Stimulated activated CD8-positive, alpha-beta memory T cell treated with anti-CD3 and anti-CD28 coated beads, Interleukin-7, amount 100 ng/mL, for 4 hours (primary cell): ENCODE results near the gene DLG2.

ENCODE experiments used
- DNase-seq, 2 donors: peaks; one replicate each; pipeline ENCODE4 v3.0.0-alpha.2; 2020; ENCODE audit warnings: low read depth in 2 of 2

The DLG2 gene

DNA sequence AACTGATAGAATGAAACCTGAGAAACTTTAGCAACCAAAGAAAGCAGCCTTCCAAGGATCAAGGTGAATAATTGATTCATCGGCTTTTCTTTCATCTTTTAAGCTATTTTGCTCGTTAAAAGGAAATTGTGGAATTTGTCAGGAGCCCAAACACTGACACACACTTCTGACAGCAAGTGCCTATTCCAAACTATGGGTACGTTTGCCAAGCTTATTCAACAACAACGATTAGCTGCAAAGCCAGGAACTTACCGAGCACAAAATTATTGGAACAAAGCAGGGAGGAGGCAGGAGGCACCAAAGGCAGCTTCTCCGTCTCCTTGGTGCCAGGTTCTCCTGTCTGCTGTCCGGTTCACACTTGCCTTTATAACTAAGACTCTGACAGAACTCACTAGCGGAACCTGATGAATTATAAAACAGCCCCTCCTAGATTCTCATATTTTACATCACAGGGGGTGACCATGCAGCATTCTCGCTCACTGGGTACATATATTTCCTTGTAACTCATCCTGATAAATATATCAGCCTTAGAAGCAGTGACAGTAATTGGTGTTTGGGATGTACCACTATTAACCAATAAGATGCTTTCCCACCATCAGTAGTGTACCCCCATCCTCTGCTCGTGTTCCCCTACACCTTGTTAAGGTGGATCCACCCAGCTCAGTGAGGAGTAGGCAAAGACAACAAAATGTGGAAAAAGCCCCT, 1945.1 kb downstream of the DLG2 start:
- no peak for DNase-seq

DNA sequence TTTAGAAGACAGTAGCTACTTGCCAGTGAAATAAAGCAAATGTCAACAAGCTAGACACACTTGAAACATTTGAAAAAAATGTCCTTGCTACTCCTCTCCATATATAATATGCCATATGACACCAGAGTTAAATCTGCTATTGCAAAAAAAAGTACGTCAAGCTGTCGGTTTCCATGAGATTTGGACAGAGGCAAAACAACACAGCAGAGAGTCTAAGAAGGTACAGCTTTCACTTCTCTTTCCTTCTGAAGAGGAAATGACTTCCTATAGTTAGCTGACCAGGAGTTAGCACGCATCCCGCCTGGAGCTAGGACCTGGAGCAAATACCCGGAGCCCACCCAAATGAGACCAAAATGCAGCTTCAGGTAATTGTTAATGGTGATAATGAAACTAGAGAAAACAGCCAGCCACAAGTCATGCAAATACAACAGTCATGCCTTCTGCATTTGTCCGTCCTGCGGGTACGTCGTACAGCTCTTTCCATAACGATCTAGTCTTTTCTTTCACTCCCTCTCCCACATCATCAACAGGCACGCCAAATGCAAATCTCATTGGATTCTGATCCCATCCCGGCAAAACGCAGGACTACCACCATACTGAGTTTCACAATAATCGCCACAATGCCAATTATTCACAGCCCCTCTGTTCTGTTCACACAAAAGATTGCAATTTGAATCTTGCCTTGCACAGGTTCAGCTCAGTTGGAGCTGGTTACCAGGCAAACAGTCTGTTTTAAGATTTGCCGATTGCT, 1945.9 kb downstream of the DLG2 start:
- DNase-seq, result no peak

DNA sequence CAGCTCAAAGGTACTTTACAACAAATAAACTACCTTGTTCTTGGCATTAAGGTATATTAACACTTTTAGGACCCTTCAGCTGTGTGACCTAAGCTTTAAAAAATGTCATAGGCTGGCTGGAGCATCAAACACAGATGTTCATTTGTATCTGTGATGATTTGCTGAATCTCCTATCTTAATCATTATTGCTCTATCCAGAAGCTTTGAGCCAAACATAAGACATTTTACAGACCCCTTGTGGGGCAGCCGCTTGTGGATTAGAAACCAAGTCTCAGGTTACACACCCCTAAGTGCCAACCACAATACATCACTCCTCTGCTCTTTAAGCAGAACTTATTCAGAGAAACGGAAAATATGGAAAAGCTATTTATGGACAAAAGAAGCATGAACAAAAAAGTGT, 1946.8 kb downstream of the DLG2 start:
- DNase-seq, result no peak

- no peak for DNase-seq
Measured at GRCh38 chr11:83678831-83679584, 1948.1 kb downstream of the DLG2 start.

DNA sequence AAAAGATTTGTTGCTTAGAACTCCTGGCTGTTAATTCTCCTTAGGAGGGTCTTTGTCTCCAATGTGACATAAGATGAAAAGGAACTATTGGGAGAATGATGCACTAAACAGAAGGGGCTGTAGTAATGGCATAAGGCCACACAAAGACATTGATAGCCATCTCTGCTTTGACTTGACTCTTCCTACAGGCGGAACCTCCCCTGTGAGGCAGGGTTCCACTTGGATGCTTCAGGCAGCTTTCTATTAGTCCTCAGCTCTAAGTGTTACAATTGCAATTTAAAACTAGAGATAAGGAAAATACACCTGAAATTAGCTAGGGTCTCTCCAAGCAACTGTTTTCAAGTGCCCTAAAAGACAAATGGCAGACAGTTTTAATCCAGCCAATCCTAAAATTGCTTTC, 1949.4 kb downstream of the DLG2 start:
- DNase-seq, result no peak

- DNase-seq, result no peak
Measured at GRCh38 chr11:83676056-83676601, 1951.0 kb downstream of the DLG2 start.

DNA sequence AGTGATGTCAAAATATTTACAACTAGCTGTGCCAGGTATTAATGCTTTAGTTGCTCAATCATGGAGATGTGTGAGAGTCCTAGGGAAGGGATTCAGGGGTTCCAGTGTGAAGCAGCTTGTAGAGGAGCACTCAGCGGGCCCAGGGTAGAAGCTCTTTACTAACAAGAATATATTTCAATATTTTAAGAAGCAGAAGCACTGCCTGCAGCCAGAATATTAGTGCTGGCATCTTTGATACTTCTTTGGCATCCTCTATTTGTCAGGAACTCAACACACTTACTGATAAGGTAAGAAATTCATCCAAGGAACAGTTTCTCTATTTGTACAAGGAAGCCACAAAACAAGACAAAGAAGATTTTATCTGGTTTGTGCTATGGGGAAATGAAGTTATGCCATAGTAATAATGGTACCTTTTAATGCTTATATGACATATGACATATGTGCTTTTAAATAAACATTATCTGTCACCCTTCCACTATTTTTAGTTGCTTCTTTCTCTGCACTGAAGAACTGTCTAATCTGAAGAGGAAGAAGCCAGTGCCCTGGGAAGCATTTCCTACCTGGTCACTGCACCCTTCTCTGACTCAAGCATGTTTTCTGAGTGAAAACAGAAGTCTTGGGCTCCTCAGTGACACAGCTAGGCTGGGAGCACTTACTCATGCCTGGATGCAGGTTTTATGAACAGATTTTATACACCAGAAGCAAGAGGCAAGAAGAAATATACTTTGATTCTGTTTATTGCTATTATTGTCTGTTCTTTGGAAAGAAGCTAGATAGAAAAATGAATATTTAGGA, 1952.8 kb downstream of the DLG2 start:
- DNase-seq, result no peak

DNA sequence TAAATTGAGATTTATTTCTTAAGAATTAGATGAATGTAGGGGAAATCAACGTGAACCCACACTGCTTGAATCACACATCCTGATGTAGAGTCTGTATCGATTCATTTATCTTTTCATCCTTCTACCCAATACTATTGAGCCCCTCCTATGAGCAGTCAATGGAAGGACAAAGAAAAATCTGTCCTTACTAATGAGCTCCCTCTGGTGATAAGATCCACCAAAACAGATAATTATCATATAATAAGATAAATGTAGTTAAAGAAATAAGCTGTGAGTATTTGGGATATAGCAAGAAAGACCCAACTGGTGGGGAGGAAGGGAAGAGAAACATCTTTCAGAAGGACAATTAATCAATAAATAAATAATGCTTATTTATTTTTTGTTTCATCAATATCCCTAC, 1955.9 kb downstream of the DLG2 start:
- DNase-seq, result no peak

GRCh38 chr11:83666149-83666548, 1961.0 kb downstream of the DLG2 start:
- no peak for DNase-seq

- DNase-seq, result no peak
Measured at GRCh38 chr11:83663988-83664387, 1963.2 kb downstream of the DLG2 start.

- DNase-seq, result no peak
Measured at GRCh38 chr11:83663446-83663845, 1963.7 kb downstream of the DLG2 start.

DNA sequence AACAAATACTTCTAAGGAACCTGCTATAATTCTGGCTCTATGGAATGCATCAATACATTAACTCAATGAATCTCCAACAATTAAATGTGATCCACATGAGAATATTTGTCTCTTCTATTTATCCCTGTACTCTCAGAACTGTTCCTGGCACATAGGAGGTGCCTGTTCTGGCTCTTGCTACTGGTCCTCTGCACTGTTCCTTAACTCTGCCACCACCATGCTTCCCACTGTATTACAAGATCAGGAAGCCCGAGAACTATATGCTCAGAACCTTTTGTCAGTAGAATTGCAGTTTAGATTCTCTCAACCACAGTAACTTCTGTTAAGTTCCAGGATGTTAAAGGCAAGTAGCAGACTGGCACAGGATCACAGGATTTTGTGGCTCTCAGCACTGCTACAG, 1964.7 kb downstream of the DLG2 start:
- DNase-seq, result no peak

DNA sequence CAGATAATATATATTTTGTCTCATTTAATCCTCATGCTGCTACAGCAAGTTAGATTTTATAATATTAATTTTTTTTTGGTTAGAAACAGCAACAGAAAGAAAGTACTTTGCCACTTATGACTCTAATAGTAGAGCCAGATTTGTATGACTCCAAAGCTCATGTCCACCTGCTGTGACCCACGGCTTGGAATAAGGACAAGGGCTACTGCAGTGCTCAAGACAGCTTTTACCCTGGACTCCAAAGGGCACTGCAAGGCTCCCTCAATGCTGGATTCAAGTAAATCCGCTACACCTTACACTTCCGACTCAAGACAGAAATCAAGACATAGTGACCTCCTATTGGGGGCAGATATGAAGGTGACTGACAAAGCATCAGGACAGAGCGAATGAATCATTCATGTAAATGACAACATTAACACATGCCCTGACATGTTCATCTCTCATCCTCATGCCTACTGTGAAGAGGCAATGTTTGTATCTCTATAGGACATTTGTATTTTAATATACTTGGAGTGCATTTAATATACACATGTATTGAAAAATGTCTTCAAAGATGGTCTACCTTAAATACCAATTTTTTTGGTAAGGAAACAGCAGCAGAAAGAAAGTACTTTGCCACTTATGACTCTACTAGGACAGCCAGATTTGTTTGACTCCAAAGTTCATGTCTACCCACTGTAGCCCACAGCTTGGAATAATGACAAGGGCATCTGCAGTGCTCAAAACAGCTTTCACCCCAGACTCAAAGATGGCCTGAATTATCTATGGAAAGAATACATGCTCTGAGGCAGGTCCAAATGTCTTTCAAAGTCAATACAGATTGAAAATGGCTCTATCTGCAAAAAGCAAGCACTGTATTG, 1965.4 kb downstream of the DLG2 start:
- DNase-seq, result no peak

GRCh38 chr11:83659466-83659865, 1967.7 kb downstream of the DLG2 start:
- no peak for DNase-seq

- no peak for DNase-seq
Measured at GRCh38 chr11:83656796-83657330, 1970.3 kb downstream of the DLG2 start.

DNA sequence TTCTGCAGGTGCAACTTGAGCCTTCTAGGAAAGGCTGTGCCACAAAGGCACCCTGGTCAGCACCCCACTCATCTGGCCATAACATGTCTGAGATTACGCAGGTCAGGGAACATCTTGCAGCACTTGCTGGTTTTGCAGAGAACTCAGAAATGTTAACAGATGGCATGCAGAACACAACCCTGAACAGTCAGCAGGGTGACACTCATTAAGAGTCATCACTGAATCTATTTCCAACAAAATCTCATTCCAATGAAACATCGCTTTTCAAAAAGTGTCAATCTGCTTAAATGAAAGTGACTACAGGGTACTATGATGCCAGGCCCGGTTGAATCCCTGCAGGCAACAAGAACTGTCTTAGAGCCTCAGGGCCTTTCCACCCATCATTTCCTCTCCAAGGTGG, 1971.2 kb downstream of the DLG2 start:
- DNase-seq, result no peak

DNA sequence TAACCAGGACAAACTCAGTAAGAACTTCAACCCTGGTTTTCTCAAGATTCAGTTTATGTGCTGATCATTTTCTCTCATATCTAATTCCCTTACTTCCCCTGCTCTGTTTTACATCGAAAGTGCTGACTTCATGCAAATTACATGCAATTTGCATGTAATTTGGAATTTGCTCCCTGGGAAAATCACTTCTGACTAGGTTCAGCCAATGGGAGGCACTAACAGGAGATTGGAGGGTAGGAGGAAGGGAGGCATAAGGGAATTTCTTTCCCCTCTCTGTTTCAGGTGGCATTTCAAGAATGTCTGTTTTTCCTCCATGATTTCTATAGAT, 1977.7 kb downstream of the DLG2 start:
- no peak for DNase-seq

- DNase-seq, result no peak
Measured at GRCh38 chr11:83648610-83649527, 1978.3 kb downstream of the DLG2 start.

GRCh38 chr11:83645561-83645960, 1981.6 kb downstream of the DLG2 start:
- no peak for DNase-seq
